ENCODE results near the gene AGAP1.
A peak's percentile ranks its signal among the peaks of the same experiment; 100 is the strongest.
"Not testable (repeated sequence)": the region's sequence is repeated elsewhere in the genome, so short reads cannot be mapped to it uniquely, and the experiment has no call there.

Gene AGAP1

DNA sequence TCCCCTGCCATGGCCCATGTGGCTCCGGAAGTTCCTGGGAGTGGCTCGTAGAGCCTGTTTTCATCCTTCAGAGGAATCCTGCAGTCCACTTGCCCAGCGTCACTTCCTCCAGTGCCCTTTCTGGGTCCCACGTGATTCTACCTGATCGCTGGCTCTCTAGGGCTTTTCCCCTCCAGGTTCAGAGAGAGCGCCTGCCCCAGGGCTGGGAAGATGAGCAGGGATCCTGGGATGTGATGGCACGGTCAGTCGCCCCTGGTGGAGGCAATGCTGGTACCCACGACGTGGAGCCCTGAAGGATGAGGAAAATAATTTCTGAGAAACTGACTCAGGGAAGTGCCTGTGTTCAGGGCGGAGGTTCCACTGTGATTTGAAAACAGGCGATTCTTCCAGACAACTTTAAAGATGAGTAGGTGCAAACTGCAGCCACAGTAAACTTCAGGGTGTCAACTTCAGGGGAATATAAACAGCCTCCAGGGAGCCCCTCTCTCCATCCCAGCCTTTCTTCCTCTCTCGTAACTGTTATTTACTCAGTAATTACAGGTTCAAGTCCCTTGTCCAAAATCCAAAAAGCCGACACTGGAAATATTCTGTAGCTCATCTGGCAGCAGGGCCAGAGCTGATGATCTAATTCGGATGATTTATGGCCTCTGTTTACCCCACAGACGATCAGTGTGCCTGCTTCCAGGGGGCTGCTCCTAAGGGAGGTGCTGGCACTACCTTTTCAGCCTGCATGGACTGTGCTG, 105.9 kb downstream of the AGAP1 start:
- no peak for DNase-seq (ENCODE audit: low read depth)
- H3K4me3 ChIP-seq (ENCODE audit: low read length), result no peak overlapping the region
- TF ChIP-seq, protein P1, sequence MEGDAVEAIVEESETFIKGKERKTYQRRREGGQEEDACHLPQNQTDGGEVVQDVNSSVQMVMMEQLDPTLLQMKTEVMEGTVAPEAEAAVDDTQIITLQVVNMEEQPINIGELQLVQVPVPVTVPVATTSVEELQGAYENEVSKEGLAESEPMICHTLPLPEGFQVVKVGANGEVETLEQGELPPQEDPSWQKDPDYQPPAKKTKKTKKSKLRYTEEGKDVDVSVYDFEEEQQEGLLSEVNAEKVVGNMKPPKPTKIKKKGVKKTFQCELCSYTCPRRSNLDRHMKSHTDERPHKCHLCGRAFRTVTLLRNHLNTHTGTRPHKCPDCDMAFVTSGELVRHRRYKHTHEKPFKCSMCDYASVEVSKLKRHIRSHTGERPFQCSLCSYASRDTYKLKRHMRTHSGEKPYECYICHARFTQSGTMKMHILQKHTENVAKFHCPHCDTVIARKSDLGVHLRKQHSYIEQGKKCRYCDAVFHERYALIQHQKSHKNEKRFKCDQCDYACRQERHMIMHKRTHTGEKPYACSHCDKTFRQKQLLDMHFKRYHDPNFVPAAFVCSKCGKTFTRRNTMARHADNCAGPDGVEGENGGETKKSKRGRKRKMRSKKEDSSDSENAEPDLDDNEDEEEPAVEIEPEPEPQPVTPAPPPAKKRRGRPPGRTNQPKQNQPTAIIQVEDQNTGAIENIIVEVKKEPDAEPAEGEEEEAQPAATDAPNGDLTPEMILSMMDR (IDR thresholded peaks at IDR 0.05; ENCODE audit: insufficient read depth, low read depth, low read length, missing control alignments), result no peak

DNA sequence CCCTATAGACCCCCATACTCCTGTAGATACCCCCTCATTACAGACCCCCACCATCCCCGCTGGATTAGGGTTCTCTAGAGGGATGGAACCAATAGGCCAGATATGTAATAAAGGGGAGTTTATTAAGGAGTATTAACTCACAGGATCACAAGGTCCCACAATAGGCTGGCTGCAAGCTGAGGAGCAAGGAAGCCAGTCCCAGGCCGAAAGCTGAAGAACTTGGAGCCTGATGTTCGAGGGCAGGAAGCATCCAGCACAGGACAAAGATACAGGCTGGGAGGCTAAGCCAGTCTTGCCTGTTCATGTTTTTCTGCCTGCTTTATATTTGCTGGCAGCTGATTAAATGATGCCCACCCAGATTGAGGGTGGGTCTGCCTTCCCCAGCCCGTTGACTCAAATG, 106.6 kb downstream of the AGAP1 start:
- TF ChIP-seq, protein P1 (IDR thresholded peaks at IDR 0.05; ENCODE audit: insufficient read depth, low read depth, low read length, missing control alignments), result no peak
- H3K4me3 ChIP-seq (ENCODE audit: low read length), result no peak overlapping the region
- no peak for DNase-seq (ENCODE audit: low read depth)

GRCh38 chr2:235600926-235601325, 107.1 kb downstream of the AGAP1 start:
- TF ChIP-seq, protein P1 (IDR thresholded peaks at IDR 0.05; ENCODE audit: insufficient read depth, low read depth, low read length, missing control alignments), result no peak
- H3K4me3 ChIP-seq (ENCODE audit: low read length), result no peak overlapping the region
- DNase-seq (ENCODE audit: low read depth), result no peak

DNA sequence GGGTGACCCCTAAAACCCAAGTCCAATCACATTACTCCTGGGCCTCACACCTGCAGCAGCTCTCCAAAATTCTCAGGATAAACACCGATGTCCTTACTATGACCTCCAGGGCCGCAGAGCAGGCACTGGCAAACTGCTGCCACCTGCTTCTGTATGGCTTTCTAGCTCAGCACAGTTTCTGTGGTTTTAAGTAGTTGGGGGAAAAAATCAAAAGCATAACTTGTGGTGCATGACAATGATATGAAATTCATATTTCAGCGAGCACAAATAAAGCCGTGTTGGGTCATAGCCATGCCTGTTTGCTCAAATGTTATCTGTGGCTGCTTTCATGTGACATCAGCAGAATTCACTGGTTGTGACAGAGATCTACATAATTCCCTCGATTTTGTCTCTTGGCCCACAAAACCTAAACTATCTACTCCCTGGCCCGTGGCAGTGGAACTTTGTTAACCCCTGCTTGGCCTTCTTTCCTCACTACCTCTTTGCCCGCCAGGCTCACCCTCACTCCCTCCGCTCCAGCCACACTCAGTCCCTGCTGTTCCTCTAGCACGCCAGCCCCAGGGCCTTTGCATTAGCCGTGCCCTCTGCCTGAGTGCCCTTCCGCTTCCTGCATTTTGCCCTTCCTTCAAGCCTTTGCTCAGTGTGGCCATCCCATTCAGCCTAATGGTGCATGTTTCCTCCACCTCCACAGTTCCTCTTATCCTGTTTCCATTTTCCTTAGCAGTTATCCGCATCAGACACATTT, 108.3 kb downstream of the AGAP1 start:
- TF ChIP-seq, protein P1 (IDR thresholded peaks at IDR 0.05; ENCODE audit: insufficient read depth, low read depth, low read length, missing control alignments), result no peak
- no peak for DNase-seq (ENCODE audit: low read depth)
- no peak overlapping the region for H3K4me3 ChIP-seq (ENCODE audit: low read length)

DNA sequence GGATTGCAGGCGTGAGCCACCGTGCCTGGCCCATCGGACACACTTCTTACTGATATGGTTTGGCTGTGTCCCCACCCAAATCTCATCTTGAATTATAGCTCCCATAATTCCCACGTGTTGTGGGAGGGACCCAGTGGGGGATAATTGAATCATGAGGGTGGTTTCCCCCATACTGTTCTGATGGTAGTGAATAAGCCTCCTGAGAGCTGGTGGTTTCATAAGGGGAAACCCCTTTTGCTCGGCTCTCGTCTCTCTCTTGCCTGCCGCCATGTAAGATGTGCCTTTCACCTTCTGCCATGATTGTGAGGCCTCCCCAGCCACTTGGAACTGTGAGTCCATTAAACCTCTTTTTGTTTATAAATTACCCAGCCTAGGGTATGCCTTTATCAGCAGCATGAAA, 109.1 kb downstream of the AGAP1 start:
- not testable (repeated sequence) for DNase-seq (ENCODE audit: low read depth); H3K4me3 ChIP-seq (ENCODE audit: low read length)

DNA sequence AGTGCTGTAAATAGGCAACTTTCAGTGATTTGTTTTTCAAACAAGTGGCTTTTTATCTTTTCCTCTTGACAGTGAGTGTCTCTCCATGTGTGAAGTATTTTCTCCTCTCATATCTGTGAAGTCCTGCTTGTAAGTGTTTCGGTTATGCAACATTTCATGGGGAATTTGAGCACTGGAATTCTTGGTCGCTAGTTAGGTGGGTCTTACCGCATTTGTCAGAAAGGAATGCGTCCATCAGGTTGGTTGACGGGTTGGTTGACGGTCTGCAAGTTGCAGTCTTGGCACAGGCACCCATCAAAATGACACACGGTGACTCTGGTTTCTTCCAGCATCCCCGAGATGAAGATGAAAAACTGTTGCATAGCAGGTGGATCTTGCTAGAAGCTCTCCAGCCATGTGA, 109.8 kb downstream of the AGAP1 start:
- TF ChIP-seq, protein P1 (IDR thresholded peaks at IDR 0.05; ENCODE audit: insufficient read depth, low read depth, low read length, missing control alignments), result no peak
- no peak overlapping the region for H3K4me3 ChIP-seq (ENCODE audit: low read length)
- no peak for DNase-seq (ENCODE audit: low read depth)

GRCh38 chr2:235605312-235606003, 111.6 kb downstream of the AGAP1 start:
- no peak overlapping the region for H3K4me3 ChIP-seq (ENCODE audit: low read length)
- DNase-seq (ENCODE audit: low read depth), result peak; percentile 92
- TF ChIP-seq, protein P1 (IDR thresholded peaks at IDR 0.05; ENCODE audit: insufficient read depth, low read depth, low read length, missing control alignments), result no peak

All from epithelial cell of esophagus (primary cell).